ENCODE measurements around the gene MARCHF10. TPM values are rescaled to one million over a fixed set of nuclear protein-coding genes. Genes with fewer than 3 reads are reported as not detected.

The MARCHF10 gene
- total RNA-seq, 1 donor from 2014 or later, result 1.3 TPM

GRCh38 chr17:62708587-62708986, 99.5 kb downstream of the MARCHF10 start:
- H3K36me3 ChIP-seq (ENCODE audit: control insufficient read depth, insufficient read depth, low read length), result no peaks in the 10 kb centered on the region
- DNase-seq (ENCODE audit: low read depth), result no peak

DNA sequence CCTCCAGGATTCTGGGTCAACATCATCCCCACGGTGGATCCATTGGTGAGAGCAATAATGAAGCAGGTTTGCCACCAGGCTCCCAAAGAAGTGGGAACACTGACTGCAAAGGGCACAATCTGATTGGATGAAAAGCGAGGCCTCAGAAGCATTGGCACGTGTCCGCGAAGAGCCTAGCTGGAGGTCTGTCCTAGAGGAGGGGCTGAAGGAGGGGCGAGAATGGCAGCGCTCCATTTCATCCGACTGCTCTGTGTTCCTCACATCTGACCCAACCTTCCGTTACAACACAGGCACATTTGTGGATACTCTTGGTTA, 100.7 kb downstream of the MARCHF10 start:
- DNase-seq (ENCODE audit: low read depth), result no peak
- Histone ChIP-seq H3K36me3 (ENCODE audit: control insufficient read depth, insufficient read depth, low read length) (no peaks in the 10 kb centered on the region), H3K27me3 (ENCODE audit: control insufficient read depth, insufficient read depth, low read length) (no peaks in the 10 kb centered on the region), H3K4me3 (ENCODE audit: low read depth, low read length) (no peak overlapping the region)
- TF ChIP-seq, protein P1, sequence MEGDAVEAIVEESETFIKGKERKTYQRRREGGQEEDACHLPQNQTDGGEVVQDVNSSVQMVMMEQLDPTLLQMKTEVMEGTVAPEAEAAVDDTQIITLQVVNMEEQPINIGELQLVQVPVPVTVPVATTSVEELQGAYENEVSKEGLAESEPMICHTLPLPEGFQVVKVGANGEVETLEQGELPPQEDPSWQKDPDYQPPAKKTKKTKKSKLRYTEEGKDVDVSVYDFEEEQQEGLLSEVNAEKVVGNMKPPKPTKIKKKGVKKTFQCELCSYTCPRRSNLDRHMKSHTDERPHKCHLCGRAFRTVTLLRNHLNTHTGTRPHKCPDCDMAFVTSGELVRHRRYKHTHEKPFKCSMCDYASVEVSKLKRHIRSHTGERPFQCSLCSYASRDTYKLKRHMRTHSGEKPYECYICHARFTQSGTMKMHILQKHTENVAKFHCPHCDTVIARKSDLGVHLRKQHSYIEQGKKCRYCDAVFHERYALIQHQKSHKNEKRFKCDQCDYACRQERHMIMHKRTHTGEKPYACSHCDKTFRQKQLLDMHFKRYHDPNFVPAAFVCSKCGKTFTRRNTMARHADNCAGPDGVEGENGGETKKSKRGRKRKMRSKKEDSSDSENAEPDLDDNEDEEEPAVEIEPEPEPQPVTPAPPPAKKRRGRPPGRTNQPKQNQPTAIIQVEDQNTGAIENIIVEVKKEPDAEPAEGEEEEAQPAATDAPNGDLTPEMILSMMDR (IDR thresholded peaks at IDR 0.05; ENCODE audit: insufficient read depth, low read length, poor library complexity, severe bottlenecking), result no peak

More at GRCh38 chr17:62708587-62708986, 99.5 kb downstream of the MARCHF10 start:
- Histone ChIP-seq H3K4me3 (ENCODE audit: low read depth, low read length) (no peak overlapping the region), H3K27me3 (ENCODE audit: control insufficient read depth, insufficient read depth, low read length) (no peaks in the 10 kb centered on the region)
- TF ChIP-seq, protein P1 (IDR thresholded peaks at IDR 0.05; ENCODE audit: insufficient read depth, low read length, poor library complexity, severe bottlenecking), result no peak

- no peaks in the 10 kb centered on the region for H3K36me3 ChIP-seq (ENCODE audit: control insufficient read depth, insufficient read depth, low read length)
- no peak overlapping the region for H3K4me3 ChIP-seq (ENCODE audit: low read depth, low read length)
- H3K27me3 ChIP-seq (ENCODE audit: control insufficient read depth, insufficient read depth, low read length), result no peaks in the 10 kb centered on the region
- TF ChIP-seq, protein P1 (IDR thresholded peaks at IDR 0.05; ENCODE audit: insufficient read depth, low read length, poor library complexity, severe bottlenecking), result no peak
- no peak for DNase-seq (ENCODE audit: low read depth)
Measured at GRCh38 chr17:62706598-62707424, 101.3 kb downstream of the MARCHF10 start.

DNA sequence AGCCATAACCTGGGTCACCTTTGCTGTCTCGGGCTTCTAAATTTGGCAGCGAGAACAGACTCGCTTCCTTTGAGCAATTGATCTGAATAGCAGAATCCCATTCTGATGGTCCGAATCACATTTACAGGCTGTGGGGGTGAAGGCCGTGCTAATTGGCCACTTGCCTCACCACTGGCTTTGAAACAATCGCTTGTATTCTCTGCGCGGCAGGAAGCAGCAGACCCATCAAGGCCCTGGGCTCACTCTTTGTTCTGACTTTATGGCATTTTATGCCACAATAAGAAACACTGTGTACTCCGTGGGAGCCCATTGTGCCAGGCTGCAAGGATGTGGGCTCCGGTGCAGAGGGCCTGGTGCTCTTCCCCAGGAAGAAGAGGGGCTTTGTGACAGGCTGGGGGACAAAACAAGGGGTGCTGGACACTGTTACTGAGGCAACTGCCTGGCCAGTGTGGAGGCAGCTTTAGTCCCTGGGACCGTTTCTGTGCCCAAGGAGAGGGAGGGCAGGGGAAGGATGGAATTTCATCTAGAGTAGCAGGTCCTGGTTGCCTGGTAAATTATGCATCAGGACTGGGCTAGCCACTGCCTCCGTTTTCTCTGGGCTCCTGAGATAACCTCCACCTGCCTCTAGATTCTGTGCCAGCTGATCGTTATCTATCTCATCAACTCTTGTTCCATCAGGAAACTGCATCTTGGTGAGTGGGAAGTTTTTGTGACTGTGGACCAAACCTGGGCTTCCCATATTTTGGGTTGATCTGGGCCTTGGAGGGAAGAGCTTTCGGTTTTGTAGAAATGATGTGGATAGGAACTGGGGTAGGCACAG, 102.1 kb downstream of the MARCHF10 start:
- TF ChIP-seq, protein P1 (IDR thresholded peaks at IDR 0.05; ENCODE audit: insufficient read depth, low read length, poor library complexity, severe bottlenecking), result no peak
- Histone ChIP-seq H3K4me3 (ENCODE audit: low read depth, low read length) (peak overlapping the region; percentile 52), H3K27me3 (ENCODE audit: control insufficient read depth, insufficient read depth, low read length) (no peaks in the 10 kb centered on the region), H3K36me3 (ENCODE audit: control insufficient read depth, insufficient read depth, low read length) (no peaks in the 10 kb centered on the region)
- DNase-seq (ENCODE audit: low read depth), result no peak

DNA sequence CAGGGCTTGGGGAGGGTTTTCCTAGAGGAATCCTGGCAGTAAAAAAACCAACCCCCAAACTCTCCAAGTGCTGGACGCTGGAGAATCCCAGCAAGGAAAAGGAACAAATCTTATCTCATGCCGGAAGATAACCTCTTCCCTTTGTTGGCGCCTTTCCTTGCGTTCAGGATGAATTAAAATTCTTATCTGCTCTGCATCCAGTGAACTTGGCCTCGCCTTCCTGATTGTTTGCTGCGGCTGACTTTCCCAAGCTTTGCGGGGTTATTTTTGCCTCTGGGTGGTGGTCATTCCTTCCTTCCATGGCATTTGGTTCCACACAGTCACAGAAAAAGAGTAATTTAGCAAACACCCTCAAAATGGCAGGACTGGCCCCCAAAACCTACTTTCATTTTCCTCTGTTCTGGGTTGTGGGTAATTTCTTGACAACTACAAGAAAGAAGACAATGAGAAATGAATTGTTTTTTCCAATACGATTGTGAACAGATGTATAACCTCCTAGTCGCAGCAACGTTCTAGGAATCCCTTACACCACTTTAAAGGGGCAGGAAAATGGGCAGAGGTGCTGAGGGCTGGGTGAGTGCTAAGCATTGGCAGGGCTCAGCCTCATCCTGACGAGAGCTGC, 102.8 kb downstream of the MARCHF10 start:
- DNase-seq (ENCODE audit: low read depth), result no peak
- Histone ChIP-seq H3K27me3 (ENCODE audit: control insufficient read depth, insufficient read depth, low read length) (no peaks in the 10 kb centered on the region), H3K36me3 (ENCODE audit: control insufficient read depth, insufficient read depth, low read length) (no peaks in the 10 kb centered on the region), H3K4me3 (ENCODE audit: low read depth, low read length) (peak overlapping the region; percentile 52)
- TF ChIP-seq, protein P1 (IDR thresholded peaks at IDR 0.05; ENCODE audit: insufficient read depth, low read length, poor library complexity, severe bottlenecking), result no peak

Measured in kidney epithelial cell (primary cell).